Activated T-cell treated with anti-CD3 and anti-CD28 coated beads, Interleukin-2, amount 50 U/mL, for 72 hours (primary cell): Measurements from ENCODE around the gene MYO9B. TPM values are rescaled to one million over a fixed set of nuclear protein-coding genes. Genes with fewer than 3 reads are reported as not detected.
"Not testable (repeated sequence)": the region's sequence is repeated elsewhere in the genome, so short reads cannot be mapped to it uniquely, and the experiment has no call there.

Experiments
- ATAC-seq, 2 donors: fragments of 150-1000 bp; cut with Tn5 transposase; replicated peaks in 1 of 2; 2 replicates each; pipeline ENCODE4 v1.10.0; 2021; ENCODE audit warnings: moderate library complexity in 2 of 2, mild to moderate bottlenecking in 1 of 2
- DNase-seq, 2 donors: peaks; one replicate each; pipeline ENCODE4 v3.0.0; 2021 to 2022; ENCODE audit warnings: mixed read lengths in 1 of 2
- H3K27ac Mint-ChIP-seq: one replicate; pipeline ENCODE4 v1.8.0; 2022; ENCODE audit warnings: mild to moderate bottlenecking, moderate library complexity, mixed read lengths
- H3K27me3 Mint-ChIP-seq: one replicate; pipeline ENCODE4 v1.8.0; 2022; ENCODE audit warnings: low read depth, mixed read lengths
- H3K36me3 Mint-ChIP-seq, 2 donors: one replicate each; pipeline ENCODE4 v1.8.0; 2022; ENCODE audit warnings: mixed read lengths in 2 of 2, mild to moderate bottlenecking in 1 of 2; ENCODE audit not compliant: insufficient read depth in 2 of 2
- H3K4me1 Mint-ChIP-seq: one replicate; pipeline ENCODE4 v1.8.0; 2022; ENCODE audit warnings: low read depth, mixed read lengths
- H3K4me3 Mint-ChIP-seq, 2 donors: one replicate each; pipeline ENCODE4 v1.8.0; 2022; ENCODE audit warnings: mild to moderate bottlenecking in 2 of 2, mixed read lengths in 2 of 2, moderate library complexity in 2 of 2
- H3K9me3 Mint-ChIP-seq, 2 donors: one replicate each; pipeline ENCODE4 v1.8.0; 2022; ENCODE audit warnings: mixed read lengths in 2 of 2
- total RNA-seq, 2 donors: library from RNA; stranded (reverse); gene quantifications; one replicate each; pipeline ENCODE4 v1.2.3, GENCODE V29; 2022

The MYO9B gene
- total RNA-seq, 2 donors from 2014 or later = 106 to 135 TPM

DNA sequence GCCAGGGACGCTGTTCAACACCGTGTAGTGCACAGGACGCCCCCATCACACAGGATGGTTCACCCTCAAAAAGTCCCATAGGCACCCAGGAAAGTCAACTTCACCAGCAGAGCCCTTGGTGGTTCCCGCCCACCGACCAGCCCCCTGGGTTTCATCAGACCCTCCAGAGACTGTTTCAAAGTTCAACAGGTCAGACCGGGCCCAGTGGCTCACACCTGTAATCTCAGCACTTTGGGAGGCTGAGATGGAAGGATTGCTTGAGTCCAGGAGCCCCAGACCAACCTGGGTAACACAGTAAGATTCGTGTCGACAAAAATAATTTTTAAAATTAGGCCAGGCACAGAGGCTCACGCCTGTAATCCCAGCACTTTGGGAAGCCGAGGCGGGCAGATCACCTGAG is 61.0 kb downstream of the MYO9B start:
- Mint-ChIP-seq H3K9me3 (no peaks in the 10 kb centered on the region), H3K4me1 (peaks cover 22% of the 10 kb centered on the region), H3K27me3 (no peaks in the 10 kb centered on the region), H3K4me3 (no peak overlapping the region), H3K27ac (no peak overlapping the region), H3K36me3 (peaks cover 0 to 6% of the 10 kb centered on the region in 2 donors)
- no peak for DNase-seq
- ATAC-seq = no peak

DNA sequence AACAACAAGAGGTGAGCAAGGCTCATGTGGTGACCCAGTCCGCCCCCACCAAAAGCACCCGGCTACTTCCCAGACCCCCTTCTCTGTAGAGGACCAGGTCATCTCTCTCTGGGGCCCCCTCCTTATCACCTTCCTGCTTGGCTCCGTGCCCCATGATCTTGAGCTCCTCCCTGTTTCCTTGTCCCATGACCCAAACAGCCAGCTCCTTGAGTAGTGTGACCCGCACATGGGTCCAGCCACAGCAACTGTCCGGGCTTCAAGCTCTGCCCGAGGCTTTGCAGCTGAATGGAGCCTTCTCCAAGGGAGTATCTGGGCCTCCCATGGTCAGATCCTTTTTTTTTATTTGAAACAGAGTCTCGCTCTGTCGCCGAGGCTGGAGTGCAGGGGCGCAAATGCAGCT is 61.8 kb downstream of the MYO9B start:
- no peaks in the 10 kb centered on the region for H3K27me3 Mint-ChIP-seq
- no peaks in the 10 kb centered on the region for H3K9me3 Mint-ChIP-seq
- H3K4me1 Mint-ChIP-seq = peaks cover 22% of the 10 kb centered on the region
- no peak for ATAC-seq
- no peak overlapping the region for H3K27ac Mint-ChIP-seq
- H3K4me3 Mint-ChIP-seq = no peak overlapping the region
- H3K36me3 Mint-ChIP-seq = peaks cover 0 to 6% of the 10 kb centered on the region in 2 donors
- no peak for DNase-seq

DNA sequence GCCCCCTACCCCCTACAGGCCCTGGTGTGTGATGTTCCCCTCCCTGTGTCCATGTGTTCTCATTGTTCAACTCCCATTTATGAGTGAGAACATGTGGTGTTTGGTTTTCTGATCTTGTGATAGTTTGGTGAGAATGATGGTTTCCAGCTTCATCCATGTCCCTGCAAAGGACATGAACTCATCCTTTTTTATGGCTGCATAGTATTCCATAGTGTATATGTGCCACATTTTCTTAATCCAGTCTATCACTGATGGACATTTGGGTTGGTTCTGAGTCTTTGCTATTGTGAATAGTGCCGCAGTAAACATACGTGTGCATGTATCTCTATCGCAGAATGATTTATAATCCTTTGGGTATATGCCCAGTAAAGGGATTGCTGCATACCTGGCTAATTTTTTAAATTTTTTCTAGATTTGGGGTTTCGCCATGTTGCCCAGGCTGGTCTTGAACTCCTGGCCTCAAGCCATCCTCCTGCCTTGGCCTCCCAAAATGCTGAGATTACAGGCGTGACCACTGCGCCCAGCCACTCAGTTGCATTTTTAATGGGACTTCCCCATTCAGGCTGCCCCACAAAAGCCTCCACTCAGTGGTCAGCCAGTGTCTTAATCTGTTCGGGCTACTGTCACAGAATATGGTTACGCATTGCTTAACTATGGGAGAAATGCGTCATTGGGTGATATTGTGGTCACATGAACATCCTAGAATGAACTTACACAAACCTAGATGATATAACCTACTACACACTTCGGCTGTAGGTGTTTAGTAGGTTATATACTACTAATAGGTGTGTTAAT is 62.7 kb downstream of the MYO9B start:
- not testable (repeated sequence) for ATAC-seq, H3K9me3 Mint-ChIP-seq, H3K36me3 Mint-ChIP-seq, DNase-seq, H3K4me3 Mint-ChIP-seq, H3K27ac Mint-ChIP-seq, H3K27me3 Mint-ChIP-seq
- H3K4me1 Mint-ChIP-seq = peaks cover 22% of the 10 kb centered on the region

DNA sequence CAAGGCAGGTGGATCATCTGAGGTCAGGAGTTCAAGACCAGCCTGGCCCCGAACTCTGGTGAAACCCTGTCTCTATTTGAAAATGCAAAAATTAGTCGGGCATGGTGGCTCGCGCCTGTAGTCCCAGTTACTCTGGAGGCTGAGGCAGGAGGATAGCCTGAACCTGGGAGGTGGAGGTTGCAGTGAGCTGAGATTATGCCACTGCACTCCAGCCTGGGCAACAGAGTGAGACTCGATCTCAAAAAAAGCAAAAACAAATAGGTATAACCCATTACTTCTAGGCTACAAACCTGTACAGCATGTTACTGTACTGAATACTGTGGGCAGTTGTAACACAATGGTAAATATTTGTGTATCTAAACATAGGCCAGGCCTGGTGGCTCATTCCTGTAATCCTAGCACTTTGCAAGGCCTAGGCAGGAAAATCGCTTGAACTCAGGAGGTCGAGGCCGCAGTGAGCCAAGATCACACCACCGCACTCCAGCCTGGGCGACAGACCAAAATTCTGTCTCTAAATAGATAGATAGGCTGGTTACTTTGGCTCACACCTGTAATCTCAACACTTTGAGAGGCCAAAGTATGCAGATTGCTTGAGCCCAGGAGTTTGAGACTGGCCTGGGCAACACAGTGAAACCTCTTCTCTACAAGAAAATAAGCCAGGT is 63.5 kb downstream of the MYO9B start:
- DNase-seq (no peak), ATAC-seq (no peak)
- peaks cover 0 to 6% of the 10 kb centered on the region in 2 donors for H3K36me3 Mint-ChIP-seq
- peaks cover 20% of the 10 kb centered on the region for H3K4me1 Mint-ChIP-seq
- H3K4me3 Mint-ChIP-seq = no peak overlapping the region
- no peaks in the 10 kb centered on the region for H3K27me3 Mint-ChIP-seq
- H3K27ac Mint-ChIP-seq = no peak overlapping the region
- no peaks in the 10 kb centered on the region for H3K9me3 Mint-ChIP-seq

DNA sequence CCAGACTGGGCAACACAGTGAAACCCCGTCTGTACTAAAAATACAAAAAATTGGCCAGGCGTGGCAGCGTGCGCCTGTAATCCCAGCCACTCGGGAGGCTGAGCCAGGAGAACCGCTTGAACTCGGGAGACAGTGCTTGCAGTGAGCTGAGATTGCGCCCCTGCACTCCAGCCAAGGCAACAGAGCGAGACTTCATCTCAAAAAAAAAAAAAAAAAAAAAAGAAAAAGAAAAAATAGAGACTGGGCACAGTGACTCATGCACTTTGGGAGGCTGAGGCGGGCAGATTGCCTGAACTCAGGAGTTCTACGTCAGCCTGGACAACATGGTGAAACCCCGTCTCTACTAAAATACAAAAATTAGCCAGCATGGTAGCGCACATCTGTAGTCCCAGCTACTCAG is 69.2 kb downstream of the MYO9B start:
- H3K27ac Mint-ChIP-seq, H3K27me3 Mint-ChIP-seq, ATAC-seq, H3K9me3 Mint-ChIP-seq, DNase-seq, H3K4me3 Mint-ChIP-seq, H3K4me1 Mint-ChIP-seq: not testable (repeated sequence)
- H3K36me3 Mint-ChIP-seq = peaks cover 0 to 13% of the 10 kb centered on the region in 2 donors

DNA sequence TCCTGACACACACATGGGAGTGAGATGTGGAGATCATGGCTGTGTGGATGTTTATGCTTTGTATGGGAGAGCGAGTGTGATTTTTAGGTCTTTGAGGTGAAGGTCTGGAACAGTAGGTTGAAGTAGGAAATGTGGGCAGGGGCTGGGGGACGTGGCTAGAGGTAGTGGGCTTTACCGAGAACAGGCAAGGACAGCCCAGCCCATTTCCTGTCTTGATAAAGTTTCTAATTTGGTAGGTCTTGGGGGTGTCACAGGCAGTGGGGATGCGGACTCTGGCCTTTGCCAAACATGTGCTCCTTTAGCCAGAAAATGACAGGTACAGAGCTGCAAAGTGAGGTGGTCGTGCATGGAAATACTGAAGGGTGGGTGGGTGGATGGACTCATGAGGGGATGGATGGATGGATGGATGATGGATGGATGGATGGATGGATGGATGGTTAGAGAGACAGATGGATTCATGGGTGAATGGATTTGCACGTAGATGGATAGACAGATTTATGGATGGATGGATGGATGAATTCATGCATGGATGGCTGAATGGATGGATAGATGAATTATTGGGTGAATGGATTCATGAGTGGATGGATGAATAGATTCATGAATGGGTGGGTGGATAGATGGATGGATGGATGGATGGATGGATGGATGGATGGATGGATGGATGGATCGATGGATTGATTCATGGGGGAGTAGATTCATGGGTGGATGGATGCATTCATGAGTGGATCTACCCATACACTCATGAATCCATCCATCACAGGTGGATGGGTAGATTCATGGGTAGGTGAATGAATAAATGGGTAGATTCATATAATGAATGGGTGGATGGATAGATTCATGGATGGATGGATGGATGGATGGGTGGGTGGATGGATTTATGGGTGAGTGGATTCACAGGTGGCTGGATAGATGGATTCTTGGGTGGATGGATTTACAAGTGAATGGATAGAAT is 70.2 kb downstream of the MYO9B start:
- no peak for DNase-seq

DNA sequence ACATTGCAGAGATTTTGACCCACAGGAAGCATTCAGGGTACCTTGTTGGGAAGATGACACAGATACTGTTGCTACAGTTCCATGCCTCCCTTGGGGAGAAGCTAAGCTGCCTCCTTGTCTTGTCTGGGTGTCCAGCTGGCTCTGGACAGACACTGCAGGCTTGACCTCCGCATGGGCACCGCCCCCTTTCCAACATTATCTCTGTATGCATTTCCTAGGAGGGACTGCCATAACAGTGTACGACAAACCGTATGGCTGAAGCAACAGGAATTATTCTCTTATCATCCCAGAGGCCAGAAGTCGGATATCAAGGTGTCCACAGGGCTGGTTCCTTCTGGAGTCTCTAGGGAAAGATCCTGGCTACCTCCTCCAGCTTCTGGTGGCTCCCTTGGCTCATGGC is 72.6 kb downstream of the MYO9B start:
- H3K36me3 Mint-ChIP-seq = peaks cover 0 to 16% of the 10 kb centered on the region in 2 donors
- H3K27me3 Mint-ChIP-seq = no peaks in the 10 kb centered on the region
- no peak for DNase-seq
- H3K4me3 Mint-ChIP-seq = no peak overlapping the region
- H3K27ac Mint-ChIP-seq = no peak overlapping the region
- no peak for ATAC-seq
- no peaks in the 10 kb centered on the region for H3K9me3 Mint-ChIP-seq
- peaks cover 4% of the 10 kb centered on the region for H3K4me1 Mint-ChIP-seq

More for the DNA sequence above, 70.2 kb downstream of the MYO9B start:
- no peaks in the 10 kb centered on the region for H3K9me3 Mint-ChIP-seq
- H3K4me3 Mint-ChIP-seq = no peak overlapping the region
- H3K27ac Mint-ChIP-seq = no peak overlapping the region
- H3K36me3 Mint-ChIP-seq = peaks cover 0 to 10% of the 10 kb centered on the region in 2 donors
- H3K27me3 Mint-ChIP-seq = no peaks in the 10 kb centered on the region
- ATAC-seq = no peak
- H3K4me1 Mint-ChIP-seq = peaks cover 5% of the 10 kb centered on the region

DNA sequence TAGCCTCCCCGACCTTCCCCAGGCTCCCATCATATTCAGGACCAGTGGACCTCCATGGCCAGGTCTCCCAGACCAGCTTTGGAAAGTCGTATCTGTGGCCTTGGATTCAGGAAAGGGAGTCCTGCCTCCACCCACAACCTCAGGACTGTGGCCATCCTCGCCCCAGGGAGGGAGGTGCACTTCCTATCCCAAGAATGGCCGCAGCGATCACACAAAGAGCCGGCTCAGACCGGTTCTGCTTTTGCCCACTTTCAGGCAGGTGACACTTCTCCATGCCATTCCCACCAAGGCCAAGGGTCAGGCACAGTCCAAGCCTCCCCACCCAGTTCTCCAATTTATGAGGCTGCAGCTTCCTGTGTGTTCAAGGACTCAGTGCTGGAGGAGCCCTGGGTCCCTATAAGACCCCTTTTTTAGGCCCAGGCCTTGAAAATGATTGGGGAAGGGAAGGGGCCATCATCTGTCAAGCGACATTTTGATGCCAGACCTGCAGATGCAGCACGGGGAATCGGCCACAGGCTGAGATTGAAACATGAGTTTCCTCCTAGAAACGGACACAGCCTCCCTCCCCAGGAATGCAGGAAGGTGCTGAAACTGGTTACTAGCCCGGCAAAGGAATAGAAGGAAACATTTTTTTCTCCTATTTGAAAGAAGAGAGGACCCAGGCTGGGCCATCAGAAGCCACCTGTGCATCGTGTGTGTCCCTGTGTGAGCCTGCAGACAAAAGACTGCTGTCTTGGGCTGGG is 74.0 kb downstream of the MYO9B start:
- ATAC-seq (no peak), DNase-seq (no peak)
- H3K4me3 Mint-ChIP-seq = no peak overlapping the region
- H3K9me3 Mint-ChIP-seq = no peaks in the 10 kb centered on the region
- no peaks in the 10 kb centered on the region for H3K4me1 Mint-ChIP-seq
- no peaks in the 10 kb centered on the region for H3K27me3 Mint-ChIP-seq
- H3K27ac Mint-ChIP-seq = no peak overlapping the region
- H3K36me3 Mint-ChIP-seq = peaks cover 0 to 14% of the 10 kb centered on the region in 2 donors

DNA sequence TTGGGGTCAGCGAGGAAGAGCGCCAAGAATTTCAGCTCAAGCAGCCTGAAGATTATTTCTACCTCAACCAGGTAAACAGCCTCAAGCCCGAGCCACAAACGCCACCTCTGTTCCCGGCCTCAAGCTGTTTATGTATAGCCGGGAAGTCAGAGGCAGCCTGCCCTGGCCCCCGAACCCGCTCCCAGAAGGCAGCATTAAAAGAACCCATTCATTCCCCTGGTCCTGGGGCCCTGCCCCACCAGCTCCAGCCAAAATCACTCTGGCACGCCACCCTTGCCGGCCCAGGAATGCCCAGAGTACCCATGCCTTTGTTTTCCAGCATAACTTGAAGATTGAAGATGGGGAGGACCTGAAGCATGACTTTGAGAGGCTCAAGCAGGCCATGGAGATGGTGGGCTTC is 78.4 kb downstream of the MYO9B start:
- ATAC-seq (no peak), DNase-seq (no peak)
- Mint-ChIP-seq H3K9me3 (no peaks in the 10 kb centered on the region), H3K36me3 (peaks cover 0 to 8% of the 10 kb centered on the region in 2 donors), H3K4me3 (no peak overlapping the region), H3K27ac (no peak overlapping the region), H3K4me1 (no peaks in the 10 kb centered on the region), H3K27me3 (no peaks in the 10 kb centered on the region)

DNA sequence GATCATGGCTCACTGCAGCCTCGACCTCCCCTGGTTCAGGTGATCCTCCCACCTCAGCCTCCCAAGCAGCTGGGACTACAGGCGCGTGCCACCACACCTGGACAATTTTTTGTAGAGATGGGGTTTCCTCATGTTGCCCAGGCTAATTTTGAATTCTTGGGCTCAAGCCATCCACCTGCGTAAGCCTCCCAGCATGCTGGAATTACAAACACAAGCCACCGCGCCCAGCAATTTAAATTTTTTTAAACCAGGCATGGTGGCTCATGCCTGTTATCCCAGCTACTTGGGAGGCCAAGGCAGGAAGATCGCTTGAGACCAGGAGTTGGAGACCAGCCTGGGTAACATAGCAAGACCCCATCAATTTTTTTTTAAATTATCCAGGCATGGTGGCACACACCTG is 79.7 kb downstream of the MYO9B start:
- Mint-ChIP-seq H3K4me3 (no peak overlapping the region), H3K9me3 (no peaks in the 10 kb centered on the region), H3K4me1 (no peaks in the 10 kb centered on the region), H3K36me3 (peaks cover 4 to 10% of the 10 kb centered on the region in 2 donors), H3K27me3 (no peaks in the 10 kb centered on the region), H3K27ac (no peak overlapping the region)
- ATAC-seq (no peak), DNase-seq (no peak)

DNA sequence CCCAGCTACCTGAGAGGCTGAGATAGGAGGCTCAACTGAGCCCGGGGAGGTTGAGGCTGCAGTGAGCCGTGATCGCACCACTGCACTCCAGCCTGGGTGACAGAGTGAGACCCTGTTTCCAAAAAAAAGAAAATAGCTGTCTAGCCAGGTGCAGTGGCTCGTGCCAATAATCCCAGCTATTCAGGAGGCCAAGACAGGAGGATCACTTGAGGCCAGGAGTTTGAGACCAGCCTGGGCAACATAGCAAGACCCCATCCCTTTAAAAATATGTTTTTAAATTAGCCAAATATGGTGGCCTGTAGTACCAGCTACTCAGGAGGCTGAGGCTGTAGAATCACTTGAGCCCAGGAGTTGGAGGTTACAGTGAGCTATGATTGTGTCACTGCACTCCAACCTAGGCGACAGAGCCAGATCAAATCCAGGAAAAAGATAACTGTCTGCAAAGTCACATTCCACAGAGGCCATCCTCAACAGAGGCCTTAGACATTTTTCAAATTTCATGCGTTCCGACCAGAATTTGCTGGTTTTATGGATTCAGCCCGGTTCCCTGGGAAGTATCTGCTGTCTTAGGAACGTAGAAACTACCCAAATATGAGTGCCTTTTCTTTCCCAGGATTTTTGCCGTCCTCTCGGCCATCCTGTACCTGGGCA is 80.8 kb downstream of the MYO9B start:
- Mint-ChIP-seq H3K27me3 (no peaks in the 10 kb centered on the region), H3K4me1 (no peaks in the 10 kb centered on the region), H3K9me3 (no peaks in the 10 kb centered on the region), H3K4me3 (no peak overlapping the region), H3K27ac (no peak overlapping the region), H3K36me3 (peaks cover 4 to 8% of the 10 kb centered on the region in 2 donors)
- ATAC-seq (no peak), DNase-seq (no peak)

DNA sequence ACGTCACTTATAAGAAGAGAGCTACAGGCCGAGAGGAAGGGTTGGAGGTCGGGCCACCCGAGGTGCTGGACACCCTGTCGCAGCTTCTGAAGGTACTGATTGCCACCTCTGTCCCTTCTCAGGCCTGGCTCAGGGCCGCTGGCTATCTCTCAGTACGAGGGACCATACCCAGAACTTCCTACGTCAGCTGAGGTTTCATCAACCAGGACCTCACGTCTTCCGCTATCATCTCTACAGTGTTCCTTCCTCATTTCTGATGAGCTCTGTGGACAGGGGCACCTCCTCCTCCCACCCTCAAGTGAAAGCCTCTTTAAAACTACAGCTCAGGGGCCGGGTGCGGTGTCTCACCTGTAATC is 81.3 kb downstream of the MYO9B start:
- ATAC-seq = no peak
- no peak for DNase-seq
- Mint-ChIP-seq H3K36me3 (peaks cover 4 to 5% of the 10 kb centered on the region in 2 donors), H3K4me3 (no peak overlapping the region), H3K27me3 (no peaks in the 10 kb centered on the region), H3K27ac (no peak overlapping the region), H3K4me1 (no peaks in the 10 kb centered on the region), H3K9me3 (no peaks in the 10 kb centered on the region)
